Measurements from ENCODE around the gene PPM1H.
"Not testable (repeated sequence)": the region's sequence is repeated elsewhere in the genome, so short reads cannot be mapped to it uniquely, and the experiment has no call there.

Gene PPM1H

GRCh38 chr12:62832558-62832957 is 102.4 kb downstream of the PPM1H start:
- no peak for DNase-seq

DNA sequence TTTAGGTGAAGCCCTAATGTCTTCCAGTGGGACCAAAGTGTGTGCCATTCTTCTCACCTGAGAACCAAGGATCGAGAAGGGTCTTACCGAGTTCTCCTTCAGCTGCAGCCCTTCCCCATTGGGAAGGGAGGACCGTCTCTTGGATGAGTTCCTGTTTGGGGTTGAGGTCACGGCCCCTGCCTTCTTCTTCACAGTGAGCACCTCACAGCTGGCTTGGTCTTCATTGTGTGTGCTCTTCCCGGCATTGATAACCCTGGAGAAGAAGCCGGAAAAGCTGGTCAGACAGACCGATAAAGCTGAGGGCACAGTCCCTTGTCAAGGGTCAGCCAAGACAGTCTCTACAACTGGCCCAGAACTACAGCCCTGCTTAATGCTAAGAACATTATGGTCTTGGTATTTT is 102.9 kb downstream of the PPM1H start:
- DNase-seq, result no peak

DNA sequence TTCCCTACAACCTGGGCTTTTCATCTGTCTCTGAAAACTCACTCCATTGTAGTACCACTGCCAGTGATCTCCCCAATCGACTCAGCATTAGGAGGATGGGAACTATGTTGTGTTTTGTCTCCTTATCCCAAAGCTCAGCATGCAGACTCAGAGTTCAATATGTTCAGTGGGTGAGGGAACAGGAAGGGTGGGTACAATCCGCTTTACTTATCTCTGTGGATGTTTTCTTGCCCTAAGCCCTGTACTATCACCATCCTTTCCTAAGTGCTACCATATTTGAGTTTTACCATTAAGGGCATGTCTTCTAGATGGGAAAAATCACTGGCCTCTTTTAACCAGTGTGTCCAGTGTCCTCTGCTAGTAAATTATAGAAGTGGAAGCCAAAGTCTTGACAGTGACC is 107.1 kb downstream of the PPM1H start:
- DNase-seq, result no peak

- DNase-seq, result no peak
Measured at GRCh38 chr12:62827042-62827441, 107.9 kb downstream of the PPM1H start.

- no peak for DNase-seq
Measured at GRCh38 chr12:62817556-62818271, 117.2 kb downstream of the PPM1H start.

DNA sequence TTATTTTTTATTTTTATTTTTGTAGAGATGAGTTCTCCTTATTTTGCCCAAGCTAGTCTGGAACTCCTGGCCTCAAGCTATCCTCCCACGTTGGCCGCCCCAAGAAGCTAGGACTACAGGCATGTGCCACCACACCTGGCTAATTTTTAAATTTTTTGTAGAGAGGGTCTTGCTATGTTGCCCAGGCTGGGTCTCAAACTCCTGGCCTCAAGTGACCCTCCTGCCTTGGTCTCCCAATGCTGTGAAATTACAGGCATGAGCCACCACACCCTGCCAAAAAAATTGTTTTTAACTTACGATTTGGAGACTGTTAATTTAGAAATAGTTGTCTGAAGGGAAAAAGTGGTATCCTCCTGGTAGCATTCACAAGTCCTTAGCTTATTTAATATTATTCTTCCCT is 120.7 kb downstream of the PPM1H start:
- no peak for DNase-seq

GRCh38 chr12:62813031-62813829 is 121.7 kb downstream of the PPM1H start:
- DNase-seq, result peak; percentile 4

GRCh38 chr12:62811481-62811880 is 123.5 kb downstream of the PPM1H start:
- DNase-seq, result not testable (repeated sequence)

DNA sequence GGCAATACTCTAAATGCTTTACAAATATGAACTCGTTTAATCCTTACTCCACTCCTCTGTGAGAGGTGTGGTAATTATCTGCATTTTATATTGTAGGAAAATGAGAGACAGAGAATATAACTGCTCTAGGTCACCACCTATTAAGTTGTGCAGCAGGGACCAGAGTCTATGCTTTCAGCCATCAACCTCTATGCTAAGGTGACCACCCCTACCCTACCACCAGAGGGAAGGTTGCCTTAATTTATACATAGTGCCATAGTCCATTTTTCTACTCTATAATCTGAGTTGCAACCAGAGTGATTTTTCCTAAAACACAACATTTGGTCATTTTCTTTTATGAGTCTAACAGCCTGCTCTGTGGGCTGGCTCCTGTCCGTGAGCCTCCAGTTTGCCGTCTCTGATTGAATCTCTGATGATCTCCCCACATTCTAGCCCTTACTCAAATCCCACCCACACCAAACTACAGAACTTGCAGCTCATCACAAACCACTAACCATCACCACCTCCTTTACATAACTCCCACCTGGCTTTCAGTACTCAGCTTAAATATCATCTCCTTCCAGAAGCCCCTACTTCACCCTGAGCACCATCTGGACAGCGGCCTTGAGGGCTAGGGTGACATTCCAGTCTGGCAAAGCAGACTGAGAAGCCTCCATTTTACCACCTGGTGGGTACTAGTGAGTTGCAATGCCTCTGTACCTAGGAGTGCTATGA is 126.6 kb downstream of the PPM1H start:
- no peak for DNase-seq

DNA sequence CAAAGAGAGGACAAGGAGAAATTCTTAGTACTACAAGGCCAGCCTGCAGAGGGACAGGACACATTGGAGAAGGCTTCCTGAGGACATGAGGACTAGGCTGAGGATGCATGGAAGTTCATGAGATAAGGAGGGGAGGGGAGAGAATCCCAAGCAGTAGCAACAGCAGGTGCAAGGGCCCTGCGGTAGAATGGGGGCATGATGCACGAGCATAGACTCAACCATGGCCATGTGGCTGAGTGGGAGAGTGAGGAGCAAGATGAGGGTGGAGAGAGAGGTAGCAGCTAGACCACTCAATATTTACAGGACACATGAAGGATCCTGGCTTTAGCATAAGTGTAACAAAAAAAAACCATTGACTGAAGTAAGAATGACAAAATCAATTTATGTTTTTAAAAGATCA is 128.1 kb downstream of the PPM1H start:
- DNase-seq, result no peak

DNA sequence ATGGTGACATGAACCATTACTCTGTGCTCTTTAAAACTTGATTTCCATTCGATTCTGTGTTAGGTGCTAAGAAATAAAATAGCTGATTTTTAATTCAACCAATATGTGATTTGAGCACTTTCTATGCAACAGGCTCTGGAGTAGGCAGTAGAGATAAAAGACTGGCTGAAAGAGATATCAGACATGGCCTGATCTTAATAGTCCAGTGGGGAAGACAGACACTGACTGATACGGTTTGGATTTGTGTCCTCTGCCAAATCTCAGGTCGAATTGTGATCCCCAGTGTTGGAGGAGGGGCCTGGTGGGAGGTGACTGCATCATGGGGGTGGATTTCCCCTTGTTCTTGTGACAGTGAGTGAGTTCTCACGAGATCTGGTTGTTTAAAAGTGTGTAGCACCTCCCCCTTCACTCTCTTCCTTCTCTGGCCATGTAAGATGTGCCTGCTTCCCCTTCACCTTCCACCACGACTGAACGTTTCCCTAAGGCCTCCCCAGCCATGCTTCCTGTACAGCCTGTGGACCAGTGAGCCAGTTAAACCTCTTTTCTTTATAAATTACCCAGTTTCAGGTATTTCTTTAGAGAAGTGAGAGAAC is 128.6 kb downstream of the PPM1H start:
- DNase-seq, result no peak

- no peak for DNase-seq
Measured at GRCh38 chr12:62805517-62805916, 129.4 kb downstream of the PPM1H start.

DNA sequence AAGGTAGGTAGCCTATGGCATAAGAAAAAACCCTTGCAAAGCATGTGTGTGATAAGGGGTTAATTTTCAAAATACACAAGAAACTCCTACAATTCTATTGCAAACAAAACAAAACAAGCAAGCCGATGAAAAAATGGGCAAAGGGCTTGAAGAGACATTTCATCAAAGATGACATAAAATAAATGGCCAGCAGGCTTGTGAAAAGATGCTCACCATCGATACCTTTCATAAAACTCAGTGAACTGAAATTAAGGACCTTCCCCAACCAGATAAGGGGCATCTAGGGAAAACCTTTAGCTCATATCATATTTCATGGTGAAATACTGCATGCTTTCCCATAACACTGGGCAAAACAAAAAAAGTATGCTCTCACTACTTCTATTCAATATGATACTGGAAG is 131.2 kb downstream of the PPM1H start:
- no peak for DNase-seq

GRCh38 chr12:62802984-62803383 is 132.0 kb downstream of the PPM1H start:
- DNase-seq, result no peak

DNA sequence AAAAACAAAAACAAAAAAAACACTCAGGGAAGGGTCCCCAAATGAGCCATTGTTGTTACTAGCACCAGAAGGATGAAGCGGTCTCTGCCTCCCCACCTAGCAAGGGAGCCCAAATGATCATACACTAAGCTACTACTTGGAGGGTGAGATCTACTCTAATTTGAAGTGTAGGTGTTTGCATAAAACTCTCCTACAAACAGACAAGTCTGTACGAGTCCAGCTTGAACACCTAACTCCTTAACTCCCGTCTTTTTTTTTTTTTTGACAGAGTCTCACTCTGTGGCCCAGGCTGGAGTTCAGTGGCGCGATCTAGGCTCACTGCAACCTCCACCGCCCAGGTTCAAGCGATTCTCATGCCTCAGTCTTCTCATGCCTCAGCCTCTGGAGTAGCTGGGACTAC is 132.6 kb downstream of the PPM1H start:
- DNase-seq, result no peak

DNA sequence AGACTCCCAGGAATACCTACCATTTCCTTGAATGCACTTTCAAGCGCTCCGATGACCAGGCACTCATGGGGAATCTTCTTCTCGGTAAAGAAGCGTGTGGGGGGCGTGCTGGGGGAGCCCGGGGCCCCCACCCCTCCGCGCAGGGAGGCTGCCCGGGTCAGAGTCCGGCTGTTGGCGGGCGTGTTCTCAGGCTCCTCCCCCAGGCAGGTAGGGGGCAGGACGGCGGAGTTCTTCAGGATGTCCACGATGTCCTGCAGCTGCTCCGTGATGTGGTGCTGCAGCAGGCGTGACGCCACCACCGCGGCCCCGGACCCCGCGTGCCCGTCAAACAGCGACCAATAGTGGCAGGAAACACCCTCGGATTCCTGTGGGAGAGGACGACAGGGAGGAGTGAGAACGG is 133.2 kb downstream of the PPM1H start:
- no peak for DNase-seq

GRCh38 chr12:62800707-62801400 is 134.1 kb downstream of the PPM1H start:
- no peak for DNase-seq

GRCh38 chr12:62799766-62800406 is 135.1 kb downstream of the PPM1H start:
- DNase-seq, result no peak

GRCh38 chr12:62799126-62799736 is 135.7 kb downstream of the PPM1H start:
- DNase-seq, result peak; percentile 5

- no peak for DNase-seq
Measured at GRCh38 chr12:62794218-62794583, 140.7 kb downstream of the PPM1H start.

- peak; percentile 41 for DNase-seq
Measured at GRCh38 chr12:62793256-62794217, 141.4 kb downstream of the PPM1H start.
